PC-3 (cell line): ENCODE data around the gene AIRE. TPM values are rescaled to one million over a fixed set of nuclear protein-coding genes. Genes with fewer than 3 reads are reported as not detected.
A peak's percentile ranks its signal among the peaks of the same experiment; 100 is the strongest.

Experiments used
- ATAC-seq: fragments of 200-7000 bp; cut with Tn5 transposase; 2 replicates; pipeline ENCODE4 v1.9.1; 2020; ENCODE audit warnings: mild to moderate bottlenecking, moderate library complexity
- BruUV-seq: library from RNA; stranded (reverse); fragments of 400-500 nt; replicated peaks from 2 replicates; lab custom pipeline; 2021; lab: Mats Ljungman, UMichigan
- CTCF ChIA-PET: fragments of 300-600 bp; sonication (Branson Sonifier 250); formaldehyde crosslinking; loops from one replicate; lab custom pipeline; 2022; ENCODE audit warnings: antibody characterized with exemption; lab: Charles Lee
- POLR2A ChIA-PET: fragments of 300-600 bp; sonication (Branson Sonifier 250); formaldehyde crosslinking; loops from one replicate; lab custom pipeline; 2022; ENCODE audit warnings: antibody characterized with exemption; ENCODE audit not compliant: unreplicated experiment; lab: Charles Lee
- DNase-seq: peaks from one replicate; pipeline ENCODE4 v3.0.0-alpha.2; 2015
- H2AFZ ChIP-seq: fragments of 300-600 bp; sonication (generic); 2 replicates; pipeline ENCODE4 v1.6.0; 2016; ENCODE audit warnings: antibody characterized with exemption, low read length
- H3F3A ChIP-seq: fragments of 300-600 bp; sonication (generic); one replicate; pipeline ENCODE4 v1.6.0; 2017; ENCODE audit warnings: antibody characterized with exemption, low read length, control low read depth, mild to moderate bottlenecking; ENCODE audit not compliant: unreplicated experiment
- H3K27ac ChIP-seq: fragments of 300-600 bp; sonication (generic); 2 replicates; pipeline ENCODE4 v1.5.1; 2016; ENCODE audit warnings: mild to moderate bottlenecking, low read length
- H3K27me3 ChIP-seq: fragments of 300-600 bp; sonication (generic); 2 replicates; pipeline ENCODE4 v1.6.1; 2016; ENCODE audit warnings: low read length, mixed read lengths
- H3K36me3 ChIP-seq: fragments of 300-600 bp; sonication (generic); 2 replicates; pipeline ENCODE4 v1.6.1; 2016; ENCODE audit warnings: low read depth, mixed run types, low read length, mixed read lengths
- H3K4me1 ChIP-seq: fragments of 300-600 bp; sonication (generic); 2 replicates; pipeline ENCODE4 v1.5.1; 2016; ENCODE audit warnings: low read length; ENCODE audit not compliant: insufficient read depth
- H3K4me2 ChIP-seq: fragments of 300-600 bp; sonication (generic); 2 replicates; pipeline ENCODE4 v1.6.0; 2016; ENCODE audit warnings: low read length
- H3K4me3 ChIP-seq: fragments of 300-600 bp; sonication (generic); 2 replicates; pipeline ENCODE4 v1.5.1; 2016; ENCODE audit warnings: mild to moderate bottlenecking, low read length, mixed read lengths
- H3K79me2 ChIP-seq: fragments of 300-600 bp; sonication (generic); 2 replicates; pipeline ENCODE4 v1.6.1; 2017; ENCODE audit warnings: low read length, mixed read lengths
- H3K9ac ChIP-seq: fragments of 300-600 bp; sonication (generic); 2 replicates; pipeline ENCODE4 v1.6.0; 2016; ENCODE audit warnings: mild to moderate bottlenecking, low read length
- H3K9me2 ChIP-seq: fragments of 300-600 bp; sonication (generic); replicated peaks from 2 replicates; pipeline ENCODE4 v1.6.1; 2016; ENCODE audit warnings: mixed run types, low read length, mixed read lengths
- H3K9me3 ChIP-seq: fragments of 300-600 bp; sonication (generic); 2 replicates; pipeline ENCODE4 v1.6.1; 2016; ENCODE audit warnings: low read length, mixed read lengths
- H4K20me1 ChIP-seq: fragments of 300-600 bp; sonication (generic); 2 replicates; pipeline ENCODE4 v1.6.1; 2016; ENCODE audit warnings: low read length, mixed read lengths
- CTCF ChIP-seq: fragments of 300-600 bp; sonication (generic); conservative IDR thresholded peaks from 2 replicates; pipeline ENCODE4 v1.5.1; 2017; ENCODE audit warnings: antibody characterized with exemption, low read depth, mild to moderate bottlenecking, low read length
- EZH2 ChIP-seq: fragments of 300-600 bp; sonication (generic); IDR thresholded peaks from one replicate; pipeline ENCODE4 v1.6.1; 2017; ENCODE audit warnings: antibody characterized with exemption, mild to moderate bottlenecking, low read length; ENCODE audit not compliant: unreplicated experiment
- EZH2phosphoT487 ChIP-seq: fragments of 300-600 bp; sonication (generic); IDR thresholded peaks from 2 replicates; pipeline ENCODE4 v1.6.1; 2018; ENCODE audit warnings: mild to moderate bottlenecking, antibody characterized with exemption, low read length, borderline replicate concordance
- intact Hi-C: fragments of 100-400 bp; cut with micrococcal nuclease; formaldehyde crosslinking; loops from 2 replicates; pipeline ENCODE4 v1.9.0; 2023
- total RNA-seq: library from RNA; depleted of rRNA; stranded (reverse); fragments of >200 nt; gene quantifications from 2 replicates; pipeline ENCODE4 v1.2.3, GENCODE V29; 2014

Gene AIRE
- total RNA-seq, 1 experiment from 2014 or later, result not detected

GRCh38 chr21:44296103-44296519, 10.4 kb downstream of the AIRE start:
- POLR2A ChIA-PET, result no interaction called here
- Histone ChIP-seq H4K20me1 (peaks cover 6% of the 10 kb centered on the region; the same call in 1 of the 2 replicates), H3K4me2 (no peak overlapping the region), H3K27ac (no peak overlapping the region), H2AFZ (no peak overlapping the region), H3K9ac (no peak overlapping the region), H3K36me3 (no peaks in the 10 kb centered on the region), H3F3A (no peaks in the 10 kb centered on the region), H3K79me2 (peaks cover 9% of the 10 kb centered on the region), H3K9me2 (no peaks in the 10 kb centered on the region), H3K4me3 (no peak overlapping the region), H3K9me3 (no peaks in the 10 kb centered on the region), H3K27me3 (no peaks in the 10 kb centered on the region), H3K4me1 (peaks cover 18% of the 10 kb centered on the region)
- TF ChIP-seq EZH2phosphoT487, result no peak
- no peak for TF ChIP-seq CTCF
- no peak for TF ChIP-seq EZH2
- ATAC-seq (no peak), DNase-seq (no peak)
- BruUV-seq, result no TSS peak
- CTCF ChIA-PET, result no interaction called here
- intact Hi-C loops, result no loop called here

- no peak overlapping the region for H3K9ac ChIP-seq
- no peak overlapping the region for H3K4me2 ChIP-seq
- peaks cover 26% of the 10 kb centered on the region for H3K4me1 ChIP-seq
- no peak overlapping the region for H2AFZ ChIP-seq
- BruUV-seq, result no TSS peak
- H4K20me1 ChIP-seq, result peaks cover 14% of the 10 kb centered on the region; the same call in 1 of the 2 replicates
- no peaks in the 10 kb centered on the region for H3F3A ChIP-seq
- no peaks in the 10 kb centered on the region for H3K27me3 ChIP-seq
- POLR2A ChIA-PET, result interaction anchor here (0.6 kb wide), 1 partner anchor 9 kb away, joined by 3 read pairs; no protein-coding TSS in a partner anchor
- CTCF ChIA-PET, result interaction anchor here (0.5 to 0.7 kb wide), 2 partner anchors 37 to 43 kb away, joined by 3 to 16 read pairs; no protein-coding TSS in a partner anchor
- no peak overlapping the region for H3K4me3 ChIP-seq
- ATAC-seq (no peak), DNase-seq (no peak)
- H3K36me3 ChIP-seq, result no peaks in the 10 kb centered on the region
- TF ChIP-seq EZH2phosphoT487 (no peak), CTCF (no peak), EZH2 (no peak)
- no peaks in the 10 kb centered on the region for H3K9me3 ChIP-seq
- intact Hi-C loops, result no loop called here
- H3K79me2 ChIP-seq, result peaks cover 17% of the 10 kb centered on the region
- no peaks in the 10 kb centered on the region for H3K9me2 ChIP-seq
- H3K27ac ChIP-seq, result no peak overlapping the region
Measured at GRCh38 chr21:44296916-44297315, 11.2 kb downstream of the AIRE start.

- BruUV-seq, result no TSS peak
- Histone ChIP-seq H3K36me3 (no peaks in the 10 kb centered on the region), H2AFZ (peak overlapping the region; percentile 46)
Measured at GRCh38 chr21:44297525-44298290, 12.0 kb downstream of the AIRE start.

More at GRCh38 chr21:44297525-44298290, 12.0 kb downstream of the AIRE start:
- Histone ChIP-seq H3K79me2 (peaks cover 25% of the 10 kb centered on the region), H3K4me2 (peak overlapping the region; percentile 56), H3K4me3 (no peak overlapping the region), H3F3A (no peaks in the 10 kb centered on the region), H3K9me3 (no peaks in the 10 kb centered on the region), H3K27me3 (no peaks in the 10 kb centered on the region), H4K20me1 (peaks cover 22% of the 10 kb centered on the region; the same call in 1 of the 2 replicates), H3K9ac (no peak overlapping the region), H3K9me2 (no peaks in the 10 kb centered on the region), H3K27ac (peak overlapping the region; percentile 28), H3K4me1 (peaks cover 34% of the 10 kb centered on the region)
- DNase-seq (peak; percentile 91), ATAC-seq (peak; percentile 54)
- CTCF ChIA-PET, result interaction anchor here (0.5 to 0.7 kb wide), 3 partner anchors 28 to 44 kb away, joined by 3 to 16 read pairs (median 8); no protein-coding TSS in a partner anchor
- intact Hi-C loops, result no loop called here
- TF ChIP-seq CTCF, result peak; percentile 86
- TF ChIP-seq EZH2, result no peak
- POLR2A ChIA-PET, result no interaction called here
